OCI-LY3 (cell line): ENCODE results near the gene NRP1.

Experiments used
- CTCF ChIP-seq: fragments of 200-600, 300-600 bp; sonication (generic); IDR thresholded peaks from 2 replicates; pipeline ENCODE4 v1.5.1; 2014; ENCODE audit warnings: antibody characterized with exemption, low read length, low read depth
- EZH2phosphoT487 ChIP-seq: fragments of 200-600 bp; shearing (Covaris generic); IDR thresholded peaks from 2 replicates; pipeline ENCODE4 v1.6.1; 2018; ENCODE audit warnings: antibody characterized with exemption, mixed run types, low read depth

GRCh38 chr10:33291053-33291592 is 43.3 kb downstream of the NRP1 start:
- TF ChIP-seq CTCF (no peak), EZH2phosphoT487 (no peak)
